ENCODE results near the gene VKORC1.
A peak's percentile ranks its signal among the peaks of the same experiment; 100 is the strongest.

Gene VKORC1

DNA sequence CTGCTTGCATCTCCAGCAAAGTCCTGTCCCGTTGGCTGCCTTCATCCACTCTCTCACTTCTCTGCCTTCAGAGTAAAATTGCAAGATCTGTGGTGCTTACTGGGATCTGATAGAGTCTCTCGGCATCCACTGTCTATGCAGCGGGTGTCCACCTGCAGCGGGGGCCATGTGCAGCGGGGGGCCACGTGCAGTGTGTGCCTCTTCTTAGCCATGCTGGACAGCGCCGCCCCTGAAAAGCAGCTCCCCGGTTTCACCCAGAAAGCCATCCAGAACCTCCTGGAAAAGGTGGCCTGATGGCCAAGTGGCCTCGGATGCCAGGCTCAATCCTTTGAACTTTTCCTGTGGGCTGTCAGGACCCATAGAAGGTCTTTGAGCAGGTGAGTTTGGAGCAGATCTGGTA is 51.7 kb downstream of the VKORC1 start:
- TF ChIP-seq, protein P1, sequence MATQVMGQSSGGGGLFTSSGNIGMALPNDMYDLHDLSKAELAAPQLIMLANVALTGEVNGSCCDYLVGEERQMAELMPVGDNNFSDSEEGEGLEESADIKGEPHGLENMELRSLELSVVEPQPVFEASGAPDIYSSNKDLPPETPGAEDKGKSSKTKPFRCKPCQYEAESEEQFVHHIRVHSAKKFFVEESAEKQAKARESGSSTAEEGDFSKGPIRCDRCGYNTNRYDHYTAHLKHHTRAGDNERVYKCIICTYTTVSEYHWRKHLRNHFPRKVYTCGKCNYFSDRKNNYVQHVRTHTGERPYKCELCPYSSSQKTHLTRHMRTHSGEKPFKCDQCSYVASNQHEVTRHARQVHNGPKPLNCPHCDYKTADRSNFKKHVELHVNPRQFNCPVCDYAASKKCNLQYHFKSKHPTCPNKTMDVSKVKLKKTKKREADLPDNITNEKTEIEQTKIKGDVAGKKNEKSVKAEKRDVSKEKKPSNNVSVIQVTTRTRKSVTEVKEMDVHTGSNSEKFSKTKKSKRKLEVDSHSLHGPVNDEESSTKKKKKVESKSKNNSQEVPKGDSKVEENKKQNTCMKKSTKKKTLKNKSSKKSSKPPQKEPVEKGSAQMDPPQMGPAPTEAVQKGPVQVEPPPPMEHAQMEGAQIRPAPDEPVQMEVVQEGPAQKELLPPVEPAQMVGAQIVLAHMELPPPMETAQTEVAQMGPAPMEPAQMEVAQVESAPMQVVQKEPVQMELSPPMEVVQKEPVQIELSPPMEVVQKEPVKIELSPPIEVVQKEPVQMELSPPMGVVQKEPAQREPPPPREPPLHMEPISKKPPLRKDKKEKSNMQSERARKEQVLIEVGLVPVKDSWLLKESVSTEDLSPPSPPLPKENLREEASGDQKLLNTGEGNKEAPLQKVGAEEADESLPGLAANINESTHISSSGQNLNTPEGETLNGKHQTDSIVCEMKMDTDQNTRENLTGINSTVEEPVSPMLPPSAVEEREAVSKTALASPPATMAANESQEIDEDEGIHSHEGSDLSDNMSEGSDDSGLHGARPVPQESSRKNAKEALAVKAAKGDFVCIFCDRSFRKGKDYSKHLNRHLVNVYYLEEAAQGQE (IDR thresholded peaks at IDR 0.05; ENCODE audit: insufficient replicate concordance, low read depth): peak; percentile 42
- no peak for TF ChIP-seq SPI1 (IDR thresholded peaks at IDR 0.05; ENCODE audit: borderline replicate concordance, low read depth)
- TF ChIP-seq GABPA (IDR thresholded peaks at IDR 0.05; ENCODE audit: low read depth): no peak
- TF ChIP-seq, protein P2, sequence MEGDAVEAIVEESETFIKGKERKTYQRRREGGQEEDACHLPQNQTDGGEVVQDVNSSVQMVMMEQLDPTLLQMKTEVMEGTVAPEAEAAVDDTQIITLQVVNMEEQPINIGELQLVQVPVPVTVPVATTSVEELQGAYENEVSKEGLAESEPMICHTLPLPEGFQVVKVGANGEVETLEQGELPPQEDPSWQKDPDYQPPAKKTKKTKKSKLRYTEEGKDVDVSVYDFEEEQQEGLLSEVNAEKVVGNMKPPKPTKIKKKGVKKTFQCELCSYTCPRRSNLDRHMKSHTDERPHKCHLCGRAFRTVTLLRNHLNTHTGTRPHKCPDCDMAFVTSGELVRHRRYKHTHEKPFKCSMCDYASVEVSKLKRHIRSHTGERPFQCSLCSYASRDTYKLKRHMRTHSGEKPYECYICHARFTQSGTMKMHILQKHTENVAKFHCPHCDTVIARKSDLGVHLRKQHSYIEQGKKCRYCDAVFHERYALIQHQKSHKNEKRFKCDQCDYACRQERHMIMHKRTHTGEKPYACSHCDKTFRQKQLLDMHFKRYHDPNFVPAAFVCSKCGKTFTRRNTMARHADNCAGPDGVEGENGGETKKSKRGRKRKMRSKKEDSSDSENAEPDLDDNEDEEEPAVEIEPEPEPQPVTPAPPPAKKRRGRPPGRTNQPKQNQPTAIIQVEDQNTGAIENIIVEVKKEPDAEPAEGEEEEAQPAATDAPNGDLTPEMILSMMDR (IDR thresholded peaks at IDR 0.05; ENCODE audit: insufficient read depth, low read length): no peak
- no peak for TF ChIP-seq POLR2AphosphoS5 (IDR thresholded peaks at IDR 0.05; ENCODE audit: low read depth)
- Histone ChIP-seq H3K27ac (replicated peaks) (no peak overlapping the region), H3K27me3 (ENCODE audit: insufficient read depth, poor library complexity, severe bottlenecking) (no peaks in the 10 kb centered on the region), H3K4me3 (replicated peaks; ENCODE audit: insufficient read depth, low read length) (no peak overlapping the region)
- DNase-seq (ENCODE audit: low read depth in 1 of 2, low spot score in 1 of 2): no peak

All from HL-60 (cell line).